Activated CD4-positive, alpha-beta T cell treated with anti-CD3 and anti-CD28 coated beads, Interleukin-2, amount 50 U/mL, for 48 hours (primary cell): Measurements from ENCODE around the gene POLG.
"Not testable (repeated sequence)": the region's sequence is repeated elsewhere in the genome, so short reads cannot be mapped to it uniquely, and the experiment has no call there.

Experiments used
- DNase-seq, 2 experiments: peaks; one replicate each; pipeline ENCODE4 v3.0.0-alpha.2; 2020

POLG gene

GRCh38 chr15:89277281-89277680 lies 57.3 kb downstream of the POLG start:
- not testable (repeated sequence) for DNase-seq
